GM12872 (cell line): ENCODE measurements around the gene EEF2.

Experiments
- CTCF ChIP-seq: IDR thresholded peaks from 3 replicates; pipeline ENCODE4 v1.5.1; 2011; ENCODE audit warnings: low read depth, mild to moderate bottlenecking, low read length, moderate library complexity; ENCODE audit not compliant: insufficient read depth

The EEF2 gene

GRCh38 chr19:4030552-4030951 is 45.3 kb upstream of the EEF2 start:
- TF ChIP-seq CTCF: no peak

DNA sequence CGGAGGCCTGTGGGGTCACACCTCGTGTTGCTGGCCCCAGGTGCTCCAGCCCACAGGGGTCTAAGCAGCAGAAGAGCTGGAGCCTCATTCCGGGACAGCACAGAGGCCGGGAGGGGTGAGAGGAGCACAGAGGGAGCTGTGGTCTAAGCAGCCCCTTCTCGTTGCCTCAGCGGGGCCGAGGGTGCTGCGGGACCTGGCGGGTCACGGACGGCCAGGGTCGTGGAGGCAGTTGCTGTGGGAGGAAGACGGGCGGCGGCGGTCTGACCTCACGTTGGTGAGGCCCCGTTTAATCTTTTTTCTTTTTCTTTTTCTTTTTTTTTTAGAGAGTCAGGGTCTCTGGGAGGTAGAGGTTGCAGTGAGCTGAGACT is 44.0 kb upstream of the EEF2 start:
- no peak for TF ChIP-seq CTCF

GRCh38 chr19:4028334-4029246 is 43.3 kb upstream of the EEF2 start:
- no peak for TF ChIP-seq CTCF

GRCh38 chr19:4027146-4027545 is 41.9 kb upstream of the EEF2 start:
- TF ChIP-seq CTCF: no peak

DNA sequence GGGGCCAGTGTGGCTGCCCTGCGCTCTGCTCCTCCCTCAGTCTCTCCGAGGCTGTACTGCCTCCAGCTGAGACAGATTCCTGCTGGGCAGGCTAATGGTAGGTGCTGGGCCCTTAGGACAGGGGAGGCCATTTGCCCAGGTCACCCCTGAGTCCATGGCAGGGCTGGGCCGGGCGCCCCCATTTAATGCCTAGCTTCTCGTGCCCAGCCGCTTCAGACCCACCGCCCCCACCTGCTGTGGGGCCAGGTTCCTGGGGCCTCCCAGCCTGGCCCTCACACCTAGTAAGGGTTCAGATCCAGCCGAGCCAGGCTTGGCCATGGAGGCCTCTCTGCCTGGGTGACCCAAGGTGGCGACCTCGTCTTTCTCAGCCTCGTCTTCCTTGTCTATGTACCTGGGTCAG is 40.1 kb upstream of the EEF2 start:
- no peak for TF ChIP-seq CTCF

DNA sequence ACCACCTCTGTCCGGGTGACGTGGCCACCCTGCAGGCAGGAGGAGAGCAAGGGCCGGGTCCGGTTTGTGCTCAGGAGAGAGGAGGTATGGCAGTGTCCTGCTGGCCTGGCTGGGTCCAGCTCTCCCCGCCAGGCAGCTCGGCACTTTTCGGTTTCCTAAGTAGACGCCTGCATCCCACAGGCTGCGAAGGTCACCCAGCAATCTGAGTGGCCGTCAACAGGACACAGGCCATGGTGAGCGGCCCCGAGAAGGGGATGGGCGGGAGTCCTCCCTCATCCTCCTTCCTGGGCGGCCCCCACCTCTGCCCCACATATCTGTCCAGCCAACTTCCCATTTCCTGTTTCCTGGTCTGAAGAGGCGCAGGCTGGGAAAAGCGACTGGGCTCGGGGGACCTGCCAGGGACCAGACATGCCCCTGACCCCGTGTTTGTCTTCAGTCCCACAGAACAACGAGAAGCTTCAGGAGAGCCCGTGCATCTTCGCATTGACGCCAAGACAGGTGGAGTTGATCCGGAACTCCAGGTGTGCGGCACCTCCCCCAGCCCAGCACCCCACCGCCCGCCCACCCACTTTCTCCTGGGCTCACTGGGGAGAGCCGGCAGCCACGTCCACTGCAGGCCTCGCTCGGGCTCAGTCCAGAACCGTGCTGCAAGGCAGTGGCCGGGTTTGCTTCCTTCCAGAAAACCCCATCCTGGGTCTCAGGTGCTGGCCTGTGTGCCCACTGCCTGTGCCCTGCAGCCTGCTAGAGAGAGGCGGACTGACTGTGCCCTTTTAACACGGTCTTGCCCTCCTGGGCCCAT is 38.5 kb upstream of the EEF2 start:
- no peak for TF ChIP-seq CTCF

DNA sequence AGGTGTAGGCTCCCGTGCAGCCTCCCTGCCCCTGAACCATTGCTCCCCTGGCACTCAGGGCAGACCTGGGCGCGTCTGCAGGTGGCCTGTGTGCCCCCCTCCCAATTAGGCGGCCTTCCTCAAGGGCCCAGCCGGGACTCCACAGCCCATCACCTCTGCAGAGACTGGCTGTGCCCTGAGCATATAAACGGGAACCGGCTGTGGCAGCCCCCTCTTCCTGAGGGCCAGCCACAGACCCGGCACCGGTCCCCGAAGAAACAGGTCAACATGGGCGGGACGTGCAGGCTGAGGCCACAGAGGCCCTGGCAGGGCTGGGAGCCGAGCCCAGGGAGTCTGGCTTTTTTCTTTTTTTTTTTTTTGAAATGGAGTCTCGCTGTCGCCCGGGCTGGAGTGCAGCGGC is 34.3 kb upstream of the EEF2 start:
- no peak for TF ChIP-seq CTCF
